Natural killer cell (primary cell): ENCODE results near the gene SLC25A28. TPM values are rescaled to one million over a fixed set of nuclear protein-coding genes. Genes with fewer than 3 reads are reported as not detected.
A peak's percentile ranks its signal among the peaks of the same experiment; 100 is the strongest.

Source experiments
- ATAC-seq, 3 donors: fragments of 150-1000 bp in 2 of 3; fragments of 200-7000 bp in 1 of 3; cut with Tn5 transposase; 1 replicate in 1 of 3; 2 replicates in 2 of 3; pipeline ENCODE4 v1.10.0; 2021; ENCODE audit warnings: mild to moderate bottlenecking in 2 of 3, moderate library complexity in 2 of 3
- DNase-seq, 2 donors: peaks; one replicate each; pipeline versions ENCODE4 v3.0.0 to v3.0.0-alpha.2; 2013 to 2021; ENCODE audit warnings: mixed read lengths in 1 of 2
- H3K27ac ChIP-seq: one replicate; pipeline ENCODE4 v1.5.1; 2013; ENCODE audit warnings: mild to moderate bottlenecking, low read length
- H3K27me3 ChIP-seq: one replicate; pipeline ENCODE4 v1.6.1; 2013; ENCODE audit warnings: low read length; ENCODE audit not compliant: control insufficient read depth, insufficient read depth
- H3K36me3 ChIP-seq: one replicate; pipeline ENCODE4 v1.6.1; 2013; ENCODE audit warnings: low read length; ENCODE audit not compliant: control insufficient read depth, insufficient read depth
- H3K4me1 ChIP-seq: one replicate; pipeline ENCODE4 v1.6.1; 2013; ENCODE audit warnings: low read length; ENCODE audit not compliant: control insufficient read depth, insufficient read depth
- H3K4me3 ChIP-seq: one replicate; pipeline ENCODE4 v1.5.1; 2013; ENCODE audit warnings: low read length
- H3K9me3 ChIP-seq: one replicate; pipeline ENCODE4 v1.6.1; 2013; ENCODE audit warnings: low read length; ENCODE audit not compliant: control insufficient read depth, insufficient read depth
- H3K27ac Mint-ChIP-seq, 2 donors: one replicate each; pipeline ENCODE4 v1.8.0; 2022; ENCODE audit warnings: mild to moderate bottlenecking in 2 of 2, mixed read lengths in 2 of 2, moderate library complexity in 1 of 2
- H3K27me3 Mint-ChIP-seq, 2 donors: one replicate each; pipeline ENCODE4 v1.8.0; 2022; ENCODE audit warnings: low read depth in 2 of 2, mixed read lengths in 2 of 2
- H3K36me3 Mint-ChIP-seq: one replicate; pipeline ENCODE4 v1.8.0; 2022; ENCODE audit warnings: mixed read lengths
- H3K4me1 Mint-ChIP-seq, 2 donors: one replicate each; pipeline ENCODE4 v1.8.0; 2022; ENCODE audit warnings: mixed read lengths in 2 of 2
- H3K4me3 Mint-ChIP-seq: one replicate; pipeline ENCODE4 v1.8.0; 2022; ENCODE audit warnings: mild to moderate bottlenecking, moderate library complexity, mixed read lengths
- H3K9me3 Mint-ChIP-seq, 2 donors: one replicate each; pipeline ENCODE4 v1.8.0; 2022; ENCODE audit warnings: mixed read lengths in 2 of 2
- CTCF ChIP-seq: fragments of 200-600 bp; IDR thresholded peaks from one replicate; pipeline ENCODE4 v1.8.0; 2022; ENCODE audit warnings: antibody characterized with exemption
- WGBS: methylation state at CpG from one replicate; pipeline ENCODE4 v1.1.7; 2013; ENCODE audit warnings: missing lambda C conversion rate; ENCODE audit not compliant: insufficient coverage; 5-methylcytosine and 5-hydroxymethylcytosine counted together
- intact Hi-C: fragments of 100-400 bp; cut with micrococcal nuclease; formaldehyde crosslinking; loops from one replicate; pipeline ENCODE4 v1.14.2; 2022
- total RNA-seq, 4 donors: library from RNA; stranded (reverse); fragments of 120-200 nt in 1 of 4; gene quantifications; one replicate each; pipeline versions ENCODE4 v1.2.3 to v1.2.4, GENCODE V29; 2013 to 2022

Gene SLC25A28
- total RNA-seq, 3 donors from 2014 or later (not counting 1 experiment from before 2014, with no cell fraction given) = 73.0 to 83.6 (median 75.3) TPM

- Mint-ChIP-seq H3K27ac (peak overlapping the region; percentile 57 to 87), H3K36me3 (no peaks in the 10 kb centered on the region), H3K27me3 (no peaks in the 10 kb centered on the region), H3K4me3 (peak overlapping the region; percentile 73), H3K9me3 (no peaks in the 10 kb centered on the region), H3K4me1 (peaks cover 42 to 46% of the 10 kb centered on the region in 2 donors)
- intact Hi-C loops = no loop called here
- Histone ChIP-seq H3K36me3 (no peaks in the 10 kb centered on the region), H3K27me3 (no peaks in the 10 kb centered on the region), H3K4me3 (peak overlapping the region; percentile 85), H3K9me3 (no peaks in the 10 kb centered on the region), H3K4me1 (peaks cover 16% of the 10 kb centered on the region), H3K27ac (peak overlapping the region; percentile 58)
- DNase-seq (peak in 1 of 2 donors; percentile 38), ATAC-seq (no peak)
- TF ChIP-seq CTCF = no peak
- WGBS = 0% methylated on average over 9 of the region's 9 CpGs
Measured at GRCh38 chr10:99619090-99619800, 994 bp downstream of the SLC25A28 start.

GRCh38 chr10:99617696-99618095, 2.5 kb downstream of the SLC25A28 start:
- Histone ChIP-seq H3K4me1 (peaks cover 16% of the 10 kb centered on the region), H3K9me3 (no peaks in the 10 kb centered on the region), H3K27ac (no peak overlapping the region), H3K27me3 (no peaks in the 10 kb centered on the region), H3K4me3 (no peak overlapping the region), H3K36me3 (peaks cover 12% of the 10 kb centered on the region)
- Mint-ChIP-seq H3K27ac (peak overlapping the region; percentile 57 to 87), H3K4me1 (peaks cover 42 to 46% of the 10 kb centered on the region in 2 donors), H3K9me3 (no peaks in the 10 kb centered on the region), H3K27me3 (no peaks in the 10 kb centered on the region), H3K4me3 (peak overlapping the region; percentile 73), H3K36me3 (no peaks in the 10 kb centered on the region)
- DNase-seq = no peak
- ATAC-seq = no peak
- TF ChIP-seq CTCF = no peak
- intact Hi-C loops = no loop called here
- 11% methylated on average over 1 of the region's 2 CpGs for WGBS

GRCh38 chr10:99615426-99615825, 4.8 kb downstream of the SLC25A28 start:
- Histone ChIP-seq H3K4me1 (peaks cover 6% of the 10 kb centered on the region), H3K27ac (no peak overlapping the region), H3K36me3 (peaks cover 24% of the 10 kb centered on the region), H3K27me3 (no peaks in the 10 kb centered on the region), H3K4me3 (no peak overlapping the region), H3K9me3 (no peaks in the 10 kb centered on the region)
- peak overlapping the region; percentile 4 to 29 for H3K27ac Mint-ChIP-seq
- no peaks in the 10 kb centered on the region for H3K27me3 Mint-ChIP-seq
- DNase-seq (no peak), ATAC-seq (no peak)
- H3K36me3 Mint-ChIP-seq = no peaks in the 10 kb centered on the region
- peaks cover 38 to 42% of the 10 kb centered on the region in 2 donors for H3K4me1 Mint-ChIP-seq
- H3K9me3 Mint-ChIP-seq = no peaks in the 10 kb centered on the region
- intact Hi-C loops = no loop called here
- no peak overlapping the region for H3K4me3 Mint-ChIP-seq
- no peak for TF ChIP-seq CTCF
- 42% methylated on average over 4 of the region's 4 CpGs for WGBS
